ACHN (cell line): ENCODE measurements around the gene ASCC3.
A peak's percentile ranks its signal among the peaks of the same experiment; 100 is the strongest.
"Not testable (repeated sequence)": the region's sequence is repeated elsewhere in the genome, so short reads cannot be mapped to it uniquely, and the experiment has no call there.

Experiments
- DNase-seq: peaks from one replicate; pipeline ENCODE4 v3.0.0-alpha.2; 2015
- in situ Hi-C: cut with HindIII; loops from 2 replicates; pipeline ENCODE4 v1.10.0; 2017; ENCODE audit warnings: low sequenced_read_pairs, low pct_ligation_motif_present, low pct_unique_long_range_greater_than_20kb

Gene ASCC3

GRCh38 chr6:100693249-100693927, 187.7 kb downstream of the ASCC3 start:
- in situ Hi-C loops: no loop called here
- no peak for DNase-seq

GRCh38 chr6:100691972-100692371, 189.2 kb downstream of the ASCC3 start:
- no peak for DNase-seq
- in situ Hi-C loops: no loop called here

- no peak for DNase-seq
- in situ Hi-C loops: no loop called here
Observed at GRCh38 chr6:100686216-100686615, 194.9 kb downstream of the ASCC3 start.

- in situ Hi-C loops: no loop called here
- DNase-seq: no peak
Observed at GRCh38 chr6:100685747-100686146, 195.4 kb downstream of the ASCC3 start.

- in situ Hi-C loops: no loop called here
- no peak for DNase-seq
Observed at GRCh38 chr6:100680163-100680562, 201.0 kb downstream of the ASCC3 start.

GRCh38 chr6:100678027-100678426, 203.1 kb downstream of the ASCC3 start:
- no peak for DNase-seq
- in situ Hi-C loops: no loop called here

- no peak for DNase-seq
Observed at GRCh38 chr6:100677240-100677639, 203.9 kb downstream of the ASCC3 start.

GRCh38 chr6:100673641-100674040, 207.5 kb downstream of the ASCC3 start:
- in situ Hi-C loops: no loop called here
- DNase-seq: no peak

More at GRCh38 chr6:100677240-100677639, 203.9 kb downstream of the ASCC3 start:
- in situ Hi-C loops: no loop called here

- in situ Hi-C loops: no loop called here
- DNase-seq: no peak
Observed at GRCh38 chr6:100671740-100672139, 209.4 kb downstream of the ASCC3 start.

GRCh38 chr6:100670056-100670455, 211.1 kb downstream of the ASCC3 start:
- in situ Hi-C loops: no loop called here
- no peak for DNase-seq

- DNase-seq: no peak
- in situ Hi-C loops: no loop called here
Observed at GRCh38 chr6:100665041-100665380, 216.1 kb downstream of the ASCC3 start.

- DNase-seq: peak; percentile 42
- in situ Hi-C loops: no loop called here
Observed at GRCh38 chr6:100664274-100665040, 216.7 kb downstream of the ASCC3 start.

GRCh38 chr6:100663219-100663863, 217.8 kb downstream of the ASCC3 start:
- in situ Hi-C loops: no loop called here
- peak; percentile 5 for DNase-seq

GRCh38 chr6:100662264-100662663, 218.9 kb downstream of the ASCC3 start:
- no peak for DNase-seq
- in situ Hi-C loops: no loop called here

- no peak for DNase-seq
- in situ Hi-C loops: no loop called here
Observed at GRCh38 chr6:100658486-100658885, 222.6 kb downstream of the ASCC3 start.

- in situ Hi-C loops: no loop called here
Observed at GRCh38 chr6:100657678-100658330, 223.3 kb downstream of the ASCC3 start.

GRCh38 chr6:100641147-100641546, 240.0 kb downstream of the ASCC3 start:
- DNase-seq, in situ Hi-C loops: not testable (repeated sequence)

More at GRCh38 chr6:100657678-100658330, 223.3 kb downstream of the ASCC3 start:
- peak; percentile 58 for DNase-seq

GRCh38 chr6:100633096-100633777, 247.9 kb downstream of the ASCC3 start:
- DNase-seq: peak; percentile 89

GRCh38 chr6:100630536-100630935, 250.6 kb downstream of the ASCC3 start:
- no peak for DNase-seq
- in situ Hi-C loops: no loop called here

More at GRCh38 chr6:100633096-100633777, 247.9 kb downstream of the ASCC3 start:
- in situ Hi-C loops: no loop called here
